Heart left ventricle (tissue), 16 donors: Measurements from ENCODE around the gene POLE3. TPM values are rescaled to one million over a fixed set of nuclear protein-coding genes. Genes with fewer than 3 reads are reported as not detected.

Source experiments
- ATAC-seq, 4 donors: fragments of 200-7000 bp; cut with Tn5 transposase; one replicate each; pipeline ENCODE4 v1.9.1; 2020 to 2022; ENCODE audit warnings: moderate library complexity in 4 of 4, mild to moderate bottlenecking in 3 of 4, moderate number of reproducible peaks in 1 of 4
- DNase-seq, 5 donors: peaks; one replicate each; pipeline ENCODE4 v3.0.0-alpha.2; 2020
- H3K27ac ChIP-seq, 12 donors: fragments of 200-600 bp; sonication (generic) in 4 of 12; one replicate each; pipeline versions ENCODE4 v1.5.0 to v1.8.0; 2016 to 2022; ENCODE audit warnings: mild to moderate bottlenecking in 2 of 12
- H3K27me3 ChIP-seq, 9 donors: fragments of 200-600 bp; sonication (generic) in 2 of 9; one replicate each; pipeline versions ENCODE4 v1.5.1 to v1.8.0; 2016 to 2022; ENCODE audit warnings: mild to moderate bottlenecking in 3 of 9
- H3K36me3 ChIP-seq, 9 donors: fragments of 200-600 bp; sonication (generic) in 2 of 9; one replicate each; pipeline versions ENCODE4 v1.5.0 to v1.8.0; 2018 to 2022; ENCODE audit warnings: mild to moderate bottlenecking in 2 of 9
- H3K4me1 ChIP-seq, 12 donors: fragments of 200-600 bp; sonication (generic) in 4 of 12; one replicate each; pipeline versions ENCODE4 v1.5.0 to v1.8.0; 2016 to 2022; ENCODE audit warnings: mild to moderate bottlenecking in 3 of 12
- H3K4me3 ChIP-seq, 12 donors: fragments of 200-600 bp; sonication (generic) in 4 of 12; one replicate each; pipeline versions ENCODE4 v1.5.0 to v1.8.0; 2017 to 2022; ENCODE audit warnings: mild to moderate bottlenecking in 9 of 12, moderate library complexity in 4 of 12
- H3K9me3 ChIP-seq, 12 donors: fragments of 200-600 bp; sonication (generic) in 4 of 12; one replicate each; pipeline versions ENCODE4 v1.5.0 to v1.8.0; 2016 to 2022; ENCODE audit warnings: mild to moderate bottlenecking in 1 of 12
- POLR2A ChIP-seq, 2 donors: fragments of 450-650 bp; IDR thresholded peaks; one replicate each; pipeline ENCODE4 v1.6.1; 2017; ENCODE audit warnings: antibody characterized with exemption in 2 of 2, mild to moderate bottlenecking in 2 of 2, moderate library complexity in 2 of 2
- WGBS, 4 donors: extraction: QIAGEN DNeasy Blood & Tissue Kit in 2 of 4; methylation state at CpG; one replicate each; pipeline versions ENCODE4 v1.1.5 to v1.1.7; 2013 to 2018; 5-methylcytosine and 5-hydroxymethylcytosine counted together
- intact Hi-C, 10 donors: fragments of 100-400 bp; cut with DNase I; formaldehyde crosslinking; loops; one replicate each; pipeline versions ENCODE4 v1.11.1 to v1.14.2; 2022
- polyA plus RNA-seq, 2 donors: library from polyadenylated mRNA; stranded (reverse); fragments of 200-250 nt; gene quantifications; one replicate each; pipeline ENCODE4 v1.2.3, GENCODE V29; 2013
- total RNA-seq, 9 donors: library from RNA; depleted of rRNA in 2 of 9; stranded (reverse); fragments of >200 nt in 2 of 9; fragmentation: NEBNext Ultra II Directional in 3 of 9; extraction: Animal tissue kit (Norgen Biotek cat#: 25700) in 3 of 9; gene quantifications; one replicate each; pipeline versions ENCODE4 v1.1.0 to v1.2.4, GENCODE V29; 2016 to 2023
- TF ChIP-seq, protein P1 (sequence below), 12 donors: fragments of 200-600 bp; sonication (generic) in 4 of 12; IDR thresholded peaks; one replicate each; pipeline versions ENCODE4 v1.5.0 to v1.8.0; 2018 to 2022; ENCODE audit warnings: antibody characterized with exemption in 12 of 12, mild to moderate bottlenecking in 5 of 12
- donor health status: ischemic (EF 13 %, LVEDD 7.1; RV severe dilation, severe dysfunction).
- donor health status: healthy with polysubstance abuse.
- donor health status: DM: no; HTN: yes; CAD: no.
- donor health status: DM: no; HTN: no; CAD: no.
- donor health status: ischemic (EF 25% LVEDD 6.9; RV normal size, moderate dysfunction).
- donor health status: ischemic (EF 25% LVEDD 5.7; RV mildly dilated, moderate dysfunction).
- donor health status: healthy.
- donor health status: DM: yes; HTN: yes; CAD: no.
- donor health status: ischemic (EF 35%, LVEDD 5.7; RV mildly dilated, moderate dysfunction).
- donor health status: nonischemic (EF 11% LVEDD 7.7; RV severe dilation, severe dysfunction).
- donor health status: DM: yes; HTN: yes; CAD: no.
- donor health status: PGD.
- donor health status: ischemic (EF 29% LVEDD 5.4; RV normal size, mild dysfunction).
- donor health status: nonischemic (EF 23%, LVEDD 6.1; RV moderate dilation, normal function).

The POLE3 gene
- total and polyA plus RNA-seq, 11 donors = 14.9 to 72.4 (median 24.3) TPM

DNA sequence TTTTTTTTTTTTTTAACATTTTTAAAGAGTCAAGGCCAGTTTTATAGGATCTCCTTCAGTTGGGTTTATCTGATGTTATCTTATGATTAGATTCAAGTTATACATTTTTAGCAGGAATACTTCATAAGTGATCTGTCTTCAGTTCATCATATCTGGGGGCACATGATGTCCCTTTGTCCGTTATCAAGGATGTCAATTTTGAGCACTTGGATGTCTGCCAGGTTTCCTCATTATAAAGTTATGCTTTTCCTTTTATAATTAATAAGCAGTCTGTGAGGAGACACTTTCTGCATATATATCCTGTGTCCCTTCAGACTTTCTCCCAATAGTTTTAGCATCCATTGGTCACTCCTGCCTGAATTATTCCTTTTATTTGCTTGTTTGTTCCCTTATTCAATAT, 45.5 kb downstream of the POLE3 start:
- Histone ChIP-seq H3K9me3 (no peaks in the 10 kb centered on the region), H3K27ac (no peak overlapping the region), H3K4me3 (no peak overlapping the region), H3K36me3 (no peaks in the 10 kb centered on the region), H3K27me3 (no peaks in the 10 kb centered on the region), H3K4me1 (peaks cover 0 to 12% (median 0%) of the 10 kb centered on the region in 12 donors)
- no peak for DNase-seq
- intact Hi-C loops = loop anchor here in 1 of 10 donors (5.0 kb wide), 1 partner anchor 43 kb away; no protein-coding TSS in a partner anchor
- TF ChIP-seq, protein P1, sequence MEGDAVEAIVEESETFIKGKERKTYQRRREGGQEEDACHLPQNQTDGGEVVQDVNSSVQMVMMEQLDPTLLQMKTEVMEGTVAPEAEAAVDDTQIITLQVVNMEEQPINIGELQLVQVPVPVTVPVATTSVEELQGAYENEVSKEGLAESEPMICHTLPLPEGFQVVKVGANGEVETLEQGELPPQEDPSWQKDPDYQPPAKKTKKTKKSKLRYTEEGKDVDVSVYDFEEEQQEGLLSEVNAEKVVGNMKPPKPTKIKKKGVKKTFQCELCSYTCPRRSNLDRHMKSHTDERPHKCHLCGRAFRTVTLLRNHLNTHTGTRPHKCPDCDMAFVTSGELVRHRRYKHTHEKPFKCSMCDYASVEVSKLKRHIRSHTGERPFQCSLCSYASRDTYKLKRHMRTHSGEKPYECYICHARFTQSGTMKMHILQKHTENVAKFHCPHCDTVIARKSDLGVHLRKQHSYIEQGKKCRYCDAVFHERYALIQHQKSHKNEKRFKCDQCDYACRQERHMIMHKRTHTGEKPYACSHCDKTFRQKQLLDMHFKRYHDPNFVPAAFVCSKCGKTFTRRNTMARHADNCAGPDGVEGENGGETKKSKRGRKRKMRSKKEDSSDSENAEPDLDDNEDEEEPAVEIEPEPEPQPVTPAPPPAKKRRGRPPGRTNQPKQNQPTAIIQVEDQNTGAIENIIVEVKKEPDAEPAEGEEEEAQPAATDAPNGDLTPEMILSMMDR (IDR thresholded peaks at IDR 0.05) = no peak
- no peak for TF ChIP-seq POLR2A (IDR thresholded peaks at IDR 0.05)
- ATAC-seq = no peak
- 3 to 24% (median 16%) methylated on average over 1 of the region's 1 CpG for WGBS, 4 donors

DNA sequence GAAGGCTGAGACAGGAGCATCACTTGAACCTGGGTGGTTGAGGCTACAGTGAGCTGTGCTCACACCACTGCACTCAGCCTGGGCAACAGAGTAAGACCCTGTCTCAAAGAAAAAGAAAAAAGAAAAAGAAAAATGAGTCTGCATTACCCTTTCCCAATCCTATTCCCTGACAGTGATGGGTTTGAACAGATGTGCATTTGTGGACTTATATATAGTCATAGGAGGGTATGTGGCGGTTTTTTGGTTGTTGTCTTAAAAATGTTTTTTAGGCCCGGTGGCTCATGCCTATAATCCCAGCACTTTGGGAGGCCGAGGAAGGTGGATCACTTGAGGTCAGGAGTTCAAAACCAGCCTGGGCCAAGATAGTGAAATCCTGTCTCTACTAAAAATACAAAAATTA, 47.1 kb downstream of the POLE3 start:
- ATAC-seq (no peak), DNase-seq (no peak)
- H3K9me3 ChIP-seq = no peaks in the 10 kb centered on the region
- no peaks in the 10 kb centered on the region for H3K27me3 ChIP-seq
- 79 to 91% (median 84%) methylated on average over 3 of the region's 3 CpGs for WGBS, 4 donors
- H3K4me1 ChIP-seq = peaks cover 0 to 7% (median 0%) of the 10 kb centered on the region in 12 donors
- intact Hi-C loops = no loop called here
- TF ChIP-seq, protein P1 (IDR thresholded peaks at IDR 0.05) = no peak
- TF ChIP-seq POLR2A (IDR thresholded peaks at IDR 0.05) = no peak
- H3K4me3 ChIP-seq = no peak overlapping the region
- H3K27ac ChIP-seq = no peak overlapping the region
- no peaks in the 10 kb centered on the region for H3K36me3 ChIP-seq

DNA sequence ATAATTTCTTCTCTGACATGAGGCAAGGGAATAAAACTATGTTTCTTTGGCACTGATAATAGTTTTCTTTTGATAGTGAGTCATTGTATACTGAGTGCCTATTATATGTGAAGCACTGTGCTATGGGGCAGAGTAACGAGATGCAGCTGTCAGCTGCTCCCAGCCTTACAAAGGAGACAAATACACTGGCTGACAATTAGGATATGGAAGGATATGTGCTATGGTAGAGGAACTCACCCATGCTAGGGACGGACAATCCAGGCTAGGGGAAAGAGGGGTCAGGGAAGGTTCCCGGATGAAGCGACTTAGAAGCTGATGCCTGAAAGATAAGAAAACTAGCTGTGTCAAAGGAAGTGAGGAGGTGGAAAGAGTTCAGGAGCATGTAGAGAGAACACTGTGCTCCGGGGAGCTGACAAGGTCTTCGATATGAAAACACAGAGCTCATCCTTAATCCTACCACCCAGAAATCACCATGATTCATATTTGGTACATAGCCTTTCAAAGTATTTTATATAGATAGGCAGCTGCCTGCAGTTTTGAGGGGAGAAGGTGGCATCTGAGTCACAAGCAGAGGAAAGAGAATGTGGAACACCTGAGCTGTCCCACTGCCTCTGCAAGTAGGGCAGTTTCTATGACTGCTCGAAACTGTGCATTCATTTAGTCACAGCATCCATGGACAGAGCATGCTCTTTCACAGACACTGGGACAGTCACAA, 49.0 kb downstream of the POLE3 start:
- Histone ChIP-seq H3K27ac (no peak overlapping the region), H3K36me3 (no peaks in the 10 kb centered on the region), H3K4me3 (no peak overlapping the region), H3K9me3 (no peaks in the 10 kb centered on the region), H3K27me3 (peaks cover 0 to 2% (median 0%) of the 10 kb centered on the region in 9 donors), H3K4me1 (peaks cover 0 to 7% (median 0%) of the 10 kb centered on the region in 12 donors)
- TF ChIP-seq POLR2A (IDR thresholded peaks at IDR 0.05) = no peak
- TF ChIP-seq, protein P1 (IDR thresholded peaks at IDR 0.05) = no peak
- ATAC-seq (no peak), DNase-seq (no peak)
- intact Hi-C loops = no loop called here
- WGBS, 4 donors = 61 to 71% (median 65%) methylated on average over 7 of the region's 7 CpGs

DNA sequence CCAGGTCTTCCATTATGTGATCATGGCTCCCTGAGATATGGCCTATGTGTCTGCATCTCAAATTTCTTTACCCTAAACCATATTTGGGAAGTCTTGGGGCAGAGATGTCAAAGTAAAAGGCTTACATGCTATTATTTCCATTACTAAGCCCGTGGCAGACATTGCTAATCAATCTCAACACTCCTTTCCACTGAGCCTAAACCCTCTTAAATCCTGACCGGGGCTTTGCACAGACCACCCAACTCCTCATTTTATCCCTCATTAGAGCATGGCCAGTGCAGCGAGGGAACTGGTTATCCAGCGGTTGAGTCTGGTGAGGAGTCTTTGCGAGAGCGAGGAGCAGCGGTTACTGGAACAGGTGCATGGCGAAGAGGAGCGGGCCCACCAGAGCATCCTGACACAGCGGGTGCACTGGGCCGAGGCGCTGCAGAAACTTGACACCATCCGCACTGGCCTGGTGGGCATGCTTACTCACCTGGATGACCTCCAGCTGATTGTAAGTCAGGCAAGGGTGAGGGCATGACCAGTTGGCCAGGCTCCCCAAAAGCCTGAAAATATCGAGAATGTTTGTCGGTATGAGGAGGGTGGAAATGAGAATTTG, 50.1 kb downstream of the POLE3 start:
- intact Hi-C loops = no loop called here
- Histone ChIP-seq H3K36me3 (no peaks in the 10 kb centered on the region), H3K4me3 (no peak overlapping the region), H3K4me1 (peaks cover 0 to 6% (median 0%) of the 10 kb centered on the region in 12 donors), H3K27me3 (peaks cover 0 to 6% (median 0%) of the 10 kb centered on the region in 9 donors), H3K9me3 (no peaks in the 10 kb centered on the region), H3K27ac (no peak overlapping the region)
- 88 to 91% (median 89%) methylated on average over 15 of the region's 15 CpGs for WGBS, 4 donors
- ATAC-seq = no peak
- no peak for DNase-seq
- TF ChIP-seq POLR2A (IDR thresholded peaks at IDR 0.05) = no peak
- TF ChIP-seq, protein P1 (IDR thresholded peaks at IDR 0.05) = no peak
